GM11168 (cell line): Measurements from ENCODE around the gene CDHR5.

ENCODE experiments used
- in situ Hi-C: fragments of 300-500 bp; cut with MboI; formaldehyde crosslinking; loops from one replicate; pipeline ENCODE4 v1.12.0; 2022; ENCODE audit warnings: low sequenced_read_pairs; ENCODE audit not compliant: unreplicated experiment

Gene CDHR5

GRCh38 chr11:612201-612960 is 12.4 kb downstream of the CDHR5 start:
- in situ Hi-C loops: no loop called here

DNA sequence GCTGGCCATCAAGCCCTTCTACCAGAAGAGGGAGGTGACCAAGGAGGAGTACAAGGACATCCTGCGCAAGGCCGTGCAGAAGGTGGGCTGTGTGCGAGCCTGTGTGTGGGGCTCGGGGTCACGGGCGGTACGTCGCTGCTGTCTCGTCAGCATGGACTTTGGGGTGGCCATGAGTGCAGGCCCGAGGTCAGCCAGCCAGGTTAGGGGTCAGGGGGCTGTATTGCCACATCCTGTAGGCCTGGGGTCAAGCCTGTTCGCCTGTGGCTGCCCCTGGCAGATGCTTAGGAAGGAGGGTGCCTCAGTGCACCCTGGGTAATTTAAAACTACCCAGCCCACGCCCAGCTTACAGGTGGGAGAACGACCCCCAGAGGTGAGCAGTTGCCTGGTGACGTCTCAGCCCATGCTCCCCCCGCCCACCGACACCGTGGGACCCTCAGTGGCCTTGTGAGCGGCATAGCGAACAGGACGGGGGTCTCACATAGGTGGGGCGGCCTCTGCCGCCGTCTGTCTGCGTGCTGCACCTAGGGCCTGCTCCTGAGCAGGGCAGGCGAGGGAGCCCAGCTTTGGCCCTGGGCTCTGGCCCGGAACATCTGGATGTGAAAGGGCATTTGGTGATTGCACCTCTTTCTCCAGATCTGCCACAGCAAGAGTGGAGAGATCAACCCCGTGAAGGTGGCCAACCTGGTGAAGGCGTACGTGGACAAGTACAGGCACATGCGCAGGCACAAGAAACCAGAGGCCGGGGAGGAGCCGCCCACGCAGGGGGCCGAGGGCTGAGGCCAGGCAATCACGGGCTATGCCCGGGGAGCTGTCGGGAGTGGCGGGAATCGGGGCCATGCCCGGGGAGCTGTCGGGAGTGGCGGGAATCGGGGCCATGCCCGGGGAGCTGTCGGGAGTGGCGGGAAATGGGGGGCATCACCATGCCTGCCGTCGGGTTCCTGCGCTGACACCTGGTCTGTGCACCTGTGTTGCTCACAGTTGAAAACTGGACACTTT is 13.5 kb downstream of the CDHR5 start:
- in situ Hi-C loops: no loop called here

DNA sequence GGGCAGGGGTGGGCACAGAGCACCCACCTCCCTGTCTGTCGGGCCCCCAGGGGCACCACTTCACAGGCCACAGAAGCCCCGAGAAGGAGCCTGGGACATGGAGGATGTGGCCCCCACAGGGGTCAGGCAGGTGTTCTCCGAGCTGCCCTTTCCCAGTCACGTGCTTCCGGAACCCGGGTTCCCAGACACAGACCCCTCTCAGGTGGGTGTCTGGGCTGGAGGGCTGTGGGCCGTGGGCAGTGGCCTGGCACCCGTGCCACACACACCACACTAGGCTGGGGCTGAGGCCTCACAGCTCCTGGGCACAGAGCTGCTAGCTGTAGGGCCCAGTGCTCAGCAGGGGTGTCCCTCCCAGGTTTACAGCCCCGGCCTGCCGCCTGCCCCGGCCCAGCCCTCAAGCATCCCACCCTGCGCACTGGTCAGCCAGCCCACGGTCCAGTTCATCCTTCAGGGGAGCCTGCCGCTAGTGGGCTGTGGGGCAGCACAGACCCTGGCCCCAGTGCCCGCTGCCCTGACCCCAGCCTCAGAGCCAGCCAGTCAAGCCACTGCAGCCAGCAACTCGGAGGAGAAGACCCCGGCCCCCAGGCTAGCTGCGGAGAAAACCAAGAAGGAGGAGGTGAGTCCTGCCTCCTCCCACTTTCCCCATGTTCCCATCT is 14.5 kb downstream of the CDHR5 start:
- in situ Hi-C loops: no loop called here

DNA sequence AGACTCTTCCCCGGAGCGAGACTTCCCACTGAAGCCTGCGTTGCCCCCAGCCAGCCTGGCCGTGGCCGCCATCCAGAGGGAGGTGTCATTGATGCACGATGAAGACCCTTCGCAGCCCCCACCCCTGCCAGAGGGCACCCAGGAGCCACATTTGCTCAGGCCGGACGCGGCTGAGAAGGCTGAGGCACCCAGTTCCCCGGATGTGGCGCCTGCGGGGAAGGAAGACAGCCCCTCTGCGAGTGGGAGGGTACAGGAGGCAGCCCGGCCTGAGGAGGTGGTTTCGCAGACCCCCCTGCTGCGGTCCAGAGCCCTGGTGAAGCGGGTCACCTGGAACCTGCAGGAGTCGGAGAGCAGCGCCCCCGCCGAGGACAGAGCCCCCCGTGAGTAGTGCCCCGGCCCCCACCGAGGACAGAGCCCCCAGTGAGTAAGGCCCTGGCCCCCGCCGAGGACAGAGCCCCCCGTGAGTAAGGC is 15.4 kb downstream of the CDHR5 start:
- in situ Hi-C loops: no loop called here

DNA sequence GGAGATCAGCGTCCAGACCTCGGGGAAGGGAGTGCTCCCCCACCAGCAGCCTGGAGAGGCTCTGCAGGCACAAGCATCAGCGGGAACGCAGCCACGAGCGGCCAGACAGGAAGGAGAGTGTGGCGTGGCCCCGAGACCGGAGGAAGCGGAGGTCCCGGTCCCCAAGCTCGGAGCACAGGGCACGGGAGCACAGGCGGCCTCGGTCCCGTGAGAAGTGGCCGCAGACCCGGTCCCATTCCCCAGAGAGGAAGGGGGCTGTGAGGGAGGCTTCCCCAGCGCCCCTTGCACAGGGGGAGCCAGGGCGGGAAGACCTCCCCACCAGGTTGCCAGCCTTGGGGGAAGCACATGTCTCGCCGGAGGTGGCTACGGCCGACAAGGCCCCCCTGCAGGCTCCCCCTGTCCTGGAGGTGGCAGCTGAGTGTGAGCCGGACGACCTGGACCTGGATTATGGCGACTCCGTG is 15.9 kb downstream of the CDHR5 start:
- in situ Hi-C loops: no loop called here

DNA sequence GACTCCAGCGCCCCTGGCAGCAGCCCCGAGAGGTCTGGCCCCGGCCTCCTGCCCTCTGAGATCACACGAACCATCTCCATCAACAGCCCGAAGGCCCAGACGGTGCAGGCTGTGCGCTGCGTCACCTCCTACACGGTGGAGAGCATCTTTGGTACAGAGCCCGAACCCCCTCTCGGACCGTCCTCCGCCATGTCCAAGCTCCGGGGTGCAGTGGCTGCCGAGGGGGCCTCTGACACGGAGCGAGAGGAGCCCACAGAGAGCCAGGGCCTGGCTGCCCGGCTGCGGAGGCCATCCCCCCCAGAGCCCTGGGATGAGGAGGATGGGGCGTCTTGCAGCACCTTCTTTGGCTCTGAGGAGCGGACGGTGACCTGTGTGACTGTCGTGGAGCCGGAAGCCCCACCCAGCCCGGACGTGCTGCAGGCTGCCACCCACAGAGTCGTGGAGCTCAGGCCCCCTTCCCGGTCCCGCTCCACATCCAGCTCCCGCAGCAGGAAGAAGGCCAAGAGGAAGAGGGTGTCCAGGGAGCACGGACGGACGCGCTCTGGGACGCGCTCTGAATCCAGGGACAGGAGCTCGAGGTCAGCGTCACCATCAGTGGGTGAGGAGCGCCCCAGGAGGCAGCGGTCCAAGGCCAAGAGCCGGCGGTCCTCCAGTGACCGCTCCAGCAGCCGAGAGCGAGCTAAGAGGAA is 16.6 kb downstream of the CDHR5 start:
- in situ Hi-C loops: no loop called here

GRCh38 chr11:607020-607780 is 17.6 kb downstream of the CDHR5 start:
- in situ Hi-C loops: no loop called here

GRCh38 chr11:606245-606644 is 18.5 kb downstream of the CDHR5 start:
- in situ Hi-C loops: no loop called here

DNA sequence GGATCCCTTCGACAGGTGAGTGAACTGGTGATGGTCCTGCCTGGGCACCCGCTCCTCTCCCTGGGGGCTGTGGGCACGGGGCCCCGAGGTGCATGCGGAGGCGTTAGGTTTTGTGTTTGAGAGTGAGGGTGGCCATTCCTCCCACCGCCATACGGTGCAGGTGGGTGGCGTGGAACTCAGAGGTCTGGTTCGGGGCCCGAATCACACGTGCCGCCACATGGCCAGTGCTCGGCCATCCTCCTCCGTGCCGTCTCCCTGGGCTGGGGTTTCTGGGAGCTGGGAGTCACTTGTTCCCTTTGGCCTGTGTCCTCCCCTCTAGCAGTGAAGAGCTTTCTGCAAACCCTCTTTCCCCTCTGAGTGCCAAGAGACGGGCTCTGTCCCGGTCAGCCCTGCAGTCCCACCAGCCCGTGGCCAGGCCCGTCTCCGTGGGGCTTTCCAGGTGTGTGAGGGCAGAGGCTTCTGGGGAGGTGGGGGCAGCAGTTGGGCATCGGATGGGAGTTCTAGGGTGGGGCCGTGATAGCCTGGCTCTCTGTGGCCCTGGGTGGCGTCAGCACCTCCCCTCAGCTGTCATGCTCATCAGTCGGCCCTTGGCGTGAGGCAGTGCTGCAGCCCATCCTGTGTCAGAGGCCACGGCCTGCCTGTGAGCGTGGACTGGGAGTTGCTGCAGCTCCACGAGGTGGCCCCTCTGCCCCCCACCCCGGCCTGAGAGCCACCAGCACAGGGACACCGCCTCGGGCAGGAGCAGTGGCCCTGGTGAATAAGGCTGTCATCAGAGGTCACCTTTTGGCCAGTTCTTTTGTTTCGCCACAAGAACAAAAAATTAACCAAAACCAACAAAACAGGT is 19.2 kb downstream of the CDHR5 start:
- in situ Hi-C loops: no loop called here

- in situ Hi-C loops: loop anchor here (5.0 kb wide), 1 partner anchor 64 kb away; no protein-coding TSS in a partner anchor
Measured at GRCh38 chr11:603154-603553, 21.6 kb downstream of the CDHR5 start.

DNA sequence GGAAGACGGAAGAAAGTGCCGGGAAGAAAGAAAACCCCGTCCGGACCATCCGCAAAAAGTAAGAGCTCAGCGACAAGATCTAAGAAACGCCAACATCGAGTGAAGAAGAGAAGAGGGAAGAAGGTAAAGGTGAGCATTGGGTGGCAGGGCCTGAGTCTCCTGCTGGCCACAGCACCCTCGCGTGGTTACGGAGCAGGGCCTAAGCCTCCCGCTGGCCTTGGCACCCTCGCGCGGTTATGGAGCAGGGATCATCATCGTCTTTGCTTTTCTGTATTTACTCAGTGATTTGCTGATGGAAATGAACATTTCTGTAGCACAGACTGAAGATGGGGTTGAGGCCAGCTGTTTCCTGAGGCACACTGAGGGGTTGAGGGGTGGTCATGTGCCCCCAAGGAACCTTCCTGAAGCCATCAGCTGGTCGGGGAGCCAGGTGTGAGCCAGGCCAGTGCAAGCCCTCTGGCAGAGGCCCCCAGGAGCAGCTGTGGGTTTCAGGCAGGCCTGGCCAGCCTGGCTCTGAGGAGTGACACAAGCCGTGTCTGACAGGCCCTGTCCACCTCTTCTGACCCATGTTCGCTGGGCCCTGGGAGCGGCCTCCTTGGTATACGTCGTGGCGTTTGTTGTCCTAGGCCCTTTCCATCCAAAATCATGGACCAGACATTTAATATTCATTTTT is 23.0 kb downstream of the CDHR5 start:
- in situ Hi-C loops: loop anchor here (5.0 kb wide), 1 partner anchor 66 kb away; no protein-coding TSS in a partner anchor

- in situ Hi-C loops: no loop called here
Measured at GRCh38 chr11:598005-598680, 26.6 kb downstream of the CDHR5 start.

GRCh38 chr11:597166-597725 is 27.5 kb downstream of the CDHR5 start:
- in situ Hi-C loops: no loop called here

- in situ Hi-C loops: no loop called here
Measured at GRCh38 chr11:596374-596773, 28.4 kb downstream of the CDHR5 start.

- in situ Hi-C loops: no loop called here
Measured at GRCh38 chr11:595400-595799, 29.4 kb downstream of the CDHR5 start.

- in situ Hi-C loops: no loop called here
Measured at GRCh38 chr11:593347-593746, 31.4 kb downstream of the CDHR5 start.

DNA sequence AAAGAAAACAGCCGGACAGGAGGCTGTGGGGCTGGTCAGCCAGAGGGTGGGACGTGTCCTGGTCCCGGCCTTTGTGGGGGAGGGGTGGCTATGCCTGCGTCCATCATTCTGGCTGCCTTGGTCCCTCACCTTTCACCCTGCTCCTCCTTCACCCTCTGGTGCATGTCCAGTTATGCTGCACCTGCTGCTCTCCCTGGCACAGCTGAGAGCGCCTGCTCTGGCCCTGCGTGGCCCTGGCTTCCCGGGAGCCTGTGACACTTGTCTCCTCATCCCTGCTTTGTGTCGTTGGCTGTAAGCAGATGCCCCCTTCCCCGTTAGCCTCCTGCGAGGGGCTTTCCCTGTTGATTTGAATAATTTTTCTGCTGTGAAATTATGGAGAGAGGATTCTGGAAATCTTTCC is 31.8 kb downstream of the CDHR5 start:
- in situ Hi-C loops: no loop called here
